ENCODE data around the gene CCDC120.

Gene CCDC120

GRCh38 chrX:49043220-49043986 lies 15.4 kb upstream of the CCDC120 start, which contains the start of gene TFE3:
TFE3 (minus strand) TSS chrX:49043357; CDS start chrX:49043226, 131 bp downstream.
- peak; percentile 91 for ATAC-seq (replicated peaks; ENCODE audit: extremely low read depth, poor library complexity, severe bottlenecking)
- H3K4me1 Mint-ChIP-seq: peaks cover 29% of the 10 kb centered on the region
- no peaks in the 10 kb centered on the region for H3K27me3 Mint-ChIP-seq
- H3K9me3 Mint-ChIP-seq: no peaks in the 10 kb centered on the region
- H3K4me3 Mint-ChIP-seq: peak within 1 kb of the TSS; percentile 79
- peaks cover 16% of the 10 kb centered on the region for H3K36me3 Mint-ChIP-seq (ENCODE audit: insufficient read depth)
- H3K27ac Mint-ChIP-seq (ENCODE audit: low read depth): peak within 1 kb of the TSS; percentile 94
- peak; percentile 78 to 96 for DNase-seq (ENCODE audit: low spot score in 2 of 2)

- ATAC-seq (replicated peaks; ENCODE audit: extremely low read depth, poor library complexity, severe bottlenecking) (no peak), DNase-seq (ENCODE audit: low spot score in 2 of 2) (no peak)
- peaks cover 14% of the 10 kb centered on the region for H3K36me3 Mint-ChIP-seq (ENCODE audit: insufficient read depth)
- no peaks in the 10 kb centered on the region for H3K9me3 Mint-ChIP-seq
- peaks cover 29% of the 10 kb centered on the region for H3K4me1 Mint-ChIP-seq
- H3K27ac Mint-ChIP-seq (ENCODE audit: low read depth): peak overlapping the region; percentile 94
- H3K27me3 Mint-ChIP-seq: no peaks in the 10 kb centered on the region
- H3K4me3 Mint-ChIP-seq: peak overlapping the region; percentile 79
Observed at GRCh38 chrX:49043987-49044281, 14.9 kb upstream of the CCDC120 start.

- H3K36me3 Mint-ChIP-seq (ENCODE audit: insufficient read depth): peaks cover 8% of the 10 kb centered on the region
- ATAC-seq (replicated peaks; ENCODE audit: extremely low read depth, poor library complexity, severe bottlenecking): peak; percentile 69
- peak overlapping the region; percentile 92 for H3K27ac Mint-ChIP-seq (ENCODE audit: low read depth)
- H3K9me3 Mint-ChIP-seq: no peaks in the 10 kb centered on the region
- peaks cover 26% of the 10 kb centered on the region for H3K4me1 Mint-ChIP-seq
- H3K4me3 Mint-ChIP-seq: peak overlapping the region; percentile 79
- no peaks in the 10 kb centered on the region for H3K27me3 Mint-ChIP-seq
- DNase-seq (ENCODE audit: low spot score in 2 of 2): peak in 1 of 2 donors; percentile 23
Observed at GRCh38 chrX:49053223-49054072, 5.4 kb upstream of the CCDC120 start.

GRCh38 chrX:49054073-49054762 lies 4.6 kb upstream of the CCDC120 start:
- H3K9me3 Mint-ChIP-seq: no peaks in the 10 kb centered on the region
- no peaks in the 10 kb centered on the region for H3K27me3 Mint-ChIP-seq
- H3K27ac Mint-ChIP-seq (ENCODE audit: low read depth): peak overlapping the region; percentile 92
- peak overlapping the region; percentile 79 for H3K4me3 Mint-ChIP-seq
- peaks cover 8% of the 10 kb centered on the region for H3K36me3 Mint-ChIP-seq (ENCODE audit: insufficient read depth)
- ATAC-seq (replicated peaks; ENCODE audit: extremely low read depth, poor library complexity, severe bottlenecking) (no peak), DNase-seq (ENCODE audit: low spot score in 2 of 2) (no peak)
- H3K4me1 Mint-ChIP-seq: peaks cover 26% of the 10 kb centered on the region

GRCh38 chrX:49059201-49059600 lies 402 bp downstream of the CCDC120 start:
- H3K27me3 Mint-ChIP-seq: no peaks in the 10 kb centered on the region
- DNase-seq (ENCODE audit: low spot score in 2 of 2) (no peak), ATAC-seq (replicated peaks; ENCODE audit: extremely low read depth, poor library complexity, severe bottlenecking) (no peak)
- peaks cover 6% of the 10 kb centered on the region for H3K36me3 Mint-ChIP-seq (ENCODE audit: insufficient read depth)
- peaks cover 12% of the 10 kb centered on the region for H3K4me1 Mint-ChIP-seq
- H3K9me3 Mint-ChIP-seq: no peaks in the 10 kb centered on the region
- no peak overlapping the region for H3K27ac Mint-ChIP-seq (ENCODE audit: low read depth)
- no peak overlapping the region for H3K4me3 Mint-ChIP-seq

GRCh38 chrX:49059681-49060085 lies 884 bp downstream of the CCDC120 start:
- peaks cover 4% of the 10 kb centered on the region for H3K36me3 Mint-ChIP-seq (ENCODE audit: insufficient read depth)
- DNase-seq (ENCODE audit: low spot score in 2 of 2) (no peak), ATAC-seq (replicated peaks; ENCODE audit: extremely low read depth, poor library complexity, severe bottlenecking) (no peak)
- no peak overlapping the region for H3K4me3 Mint-ChIP-seq
- H3K4me1 Mint-ChIP-seq: peaks cover 7% of the 10 kb centered on the region
- no peaks in the 10 kb centered on the region for H3K9me3 Mint-ChIP-seq
- no peak overlapping the region for H3K27ac Mint-ChIP-seq (ENCODE audit: low read depth)
- no peaks in the 10 kb centered on the region for H3K27me3 Mint-ChIP-seq

GRCh38 chrX:49060914-49061313 lies 2.1 kb downstream of the CCDC120 start:
- H3K27ac Mint-ChIP-seq (ENCODE audit: low read depth): no peak overlapping the region
- H3K9me3 Mint-ChIP-seq: no peaks in the 10 kb centered on the region
- no peaks in the 10 kb centered on the region for H3K27me3 Mint-ChIP-seq
- DNase-seq (ENCODE audit: low spot score in 2 of 2): no peak
- peaks cover 4% of the 10 kb centered on the region for H3K36me3 Mint-ChIP-seq (ENCODE audit: insufficient read depth)
- ATAC-seq (replicated peaks; ENCODE audit: extremely low read depth, poor library complexity, severe bottlenecking): no peak
- H3K4me3 Mint-ChIP-seq: no peak overlapping the region
- no peaks in the 10 kb centered on the region for H3K4me1 Mint-ChIP-seq

- no peak for ATAC-seq (replicated peaks; ENCODE audit: extremely low read depth, poor library complexity, severe bottlenecking)
- no peaks in the 10 kb centered on the region for H3K9me3 Mint-ChIP-seq
- peaks cover 4% of the 10 kb centered on the region for H3K36me3 Mint-ChIP-seq (ENCODE audit: insufficient read depth)
- DNase-seq (ENCODE audit: low spot score in 2 of 2): no peak
- no peak overlapping the region for H3K27ac Mint-ChIP-seq (ENCODE audit: low read depth)
- H3K27me3 Mint-ChIP-seq: no peaks in the 10 kb centered on the region
- H3K4me3 Mint-ChIP-seq: no peak overlapping the region
- no peaks in the 10 kb centered on the region for H3K4me1 Mint-ChIP-seq
Observed at GRCh38 chrX:49061490-49061889, 2.7 kb downstream of the CCDC120 start.

- Mint-ChIP-seq H3K9me3 (no peaks in the 10 kb centered on the region), H3K27ac (ENCODE audit: low read depth) (no peak overlapping the region), H3K27me3 (no peaks in the 10 kb centered on the region), H3K36me3 (ENCODE audit: insufficient read depth) (peaks cover 4% of the 10 kb centered on the region), H3K4me3 (no peak overlapping the region), H3K4me1 (no peaks in the 10 kb centered on the region)
- ATAC-seq (replicated peaks; ENCODE audit: extremely low read depth, poor library complexity, severe bottlenecking) (no peak), DNase-seq (ENCODE audit: low spot score in 2 of 2) (no peak)
Observed at GRCh38 chrX:49061916-49062315, 3.1 kb downstream of the CCDC120 start.

GRCh38 chrX:49063715-49064114 lies 4.9 kb downstream of the CCDC120 start:
- DNase-seq (ENCODE audit: low spot score in 2 of 2): no peak
- H3K27me3 Mint-ChIP-seq: no peaks in the 10 kb centered on the region
- no peak overlapping the region for H3K27ac Mint-ChIP-seq (ENCODE audit: low read depth)
- H3K36me3 Mint-ChIP-seq (ENCODE audit: insufficient read depth): peaks cover 2% of the 10 kb centered on the region
- no peaks in the 10 kb centered on the region for H3K4me1 Mint-ChIP-seq
- ATAC-seq (replicated peaks; ENCODE audit: extremely low read depth, poor library complexity, severe bottlenecking): no peak
- no peak overlapping the region for H3K4me3 Mint-ChIP-seq
- no peaks in the 10 kb centered on the region for H3K9me3 Mint-ChIP-seq

GRCh38 chrX:49064303-49064702 lies 5.5 kb downstream of the CCDC120 start:
- Mint-ChIP-seq H3K36me3 (ENCODE audit: insufficient read depth) (peaks cover 2% of the 10 kb centered on the region), H3K27me3 (no peaks in the 10 kb centered on the region), H3K4me1 (no peaks in the 10 kb centered on the region), H3K4me3 (no peak overlapping the region), H3K27ac (ENCODE audit: low read depth) (no peak overlapping the region), H3K9me3 (no peaks in the 10 kb centered on the region)
- DNase-seq (ENCODE audit: low spot score in 2 of 2) (no peak), ATAC-seq (replicated peaks; ENCODE audit: extremely low read depth, poor library complexity, severe bottlenecking) (no peak)

- H3K27me3 Mint-ChIP-seq: no peaks in the 10 kb centered on the region
- no peaks in the 10 kb centered on the region for H3K4me1 Mint-ChIP-seq
- no peak for DNase-seq (ENCODE audit: low spot score in 2 of 2)
- no peak for ATAC-seq (replicated peaks; ENCODE audit: extremely low read depth, poor library complexity, severe bottlenecking)
- H3K36me3 Mint-ChIP-seq (ENCODE audit: insufficient read depth): peaks cover 2% of the 10 kb centered on the region
- H3K9me3 Mint-ChIP-seq: no peaks in the 10 kb centered on the region
- no peak overlapping the region for H3K4me3 Mint-ChIP-seq
- H3K27ac Mint-ChIP-seq (ENCODE audit: low read depth): no peak overlapping the region
Observed at GRCh38 chrX:49064735-49065134, 5.9 kb downstream of the CCDC120 start.
